SK-N-MC (cell line): ENCODE results near the gene NLRP6.
"Not testable (repeated sequence)": the region's sequence is repeated elsewhere in the genome, so short reads cannot be mapped to it uniquely, and the experiment has no call there.

ENCODE experiments used
- EZH2 ChIP-seq: fragments of 200-600 bp; sonication (generic); IDR thresholded peaks from one replicate; pipeline ENCODE4 v1.6.1; 2017; ENCODE audit warnings: antibody characterized with exemption
- POLR2AphosphoS5 ChIP-seq: IDR thresholded peaks from 2 replicates; pipeline ENCODE4 v1.6.1; 2012; ENCODE audit warnings: mild to moderate bottlenecking, low read depth, low read length, borderline replicate concordance

- TF ChIP-seq EZH2, POLR2AphosphoS5: not testable (repeated sequence)
Measured at GRCh38 chr11:319121-319887, 41.1 kb downstream of the NLRP6 start.
